HG03521 (cell line): ENCODE results near the gene PRKCE.
A peak's percentile ranks its signal among the peaks of the same experiment; 100 is the strongest.

Source experiments
- ATAC-seq: cut with Tn5 transposase; IDR thresholded peaks from one replicate; pipeline ENCODE4 v1.9.1; 2021; ENCODE audit warnings: mild to moderate bottlenecking, moderate library complexity; ENCODE audit not compliant: unreplicated experiment

The PRKCE gene

GRCh38 chr2:45722477-45722876, 71.0 kb downstream of the PRKCE start:
- ATAC-seq = no peak

GRCh38 chr2:45723857-45724256, 72.4 kb downstream of the PRKCE start:
- no peak for ATAC-seq

GRCh38 chr2:45724335-45724734, 72.9 kb downstream of the PRKCE start:
- ATAC-seq = no peak

GRCh38 chr2:45725731-45726130, 74.3 kb downstream of the PRKCE start:
- ATAC-seq = no peak

GRCh38 chr2:45726188-45726587, 74.7 kb downstream of the PRKCE start:
- no peak for ATAC-seq

- peak; percentile 72 for ATAC-seq
Measured at GRCh38 chr2:45728458-45728942, 77.0 kb downstream of the PRKCE start.

GRCh38 chr2:45729753-45730512, 78.5 kb downstream of the PRKCE start:
- peak; percentile 50 for ATAC-seq

- ATAC-seq = no peak
Measured at GRCh38 chr2:45731141-45731540, 79.7 kb downstream of the PRKCE start.

GRCh38 chr2:45732436-45732835, 81.0 kb downstream of the PRKCE start:
- ATAC-seq = no peak

GRCh38 chr2:45732946-45733345, 81.5 kb downstream of the PRKCE start:
- no peak for ATAC-seq

- ATAC-seq = no peak
Measured at GRCh38 chr2:45734336-45734735, 82.9 kb downstream of the PRKCE start.

- ATAC-seq = no peak
Measured at GRCh38 chr2:45734952-45735351, 83.5 kb downstream of the PRKCE start.

GRCh38 chr2:45736757-45737704, 85.6 kb downstream of the PRKCE start:
- no peak for ATAC-seq

GRCh38 chr2:45739796-45740485, 88.5 kb downstream of the PRKCE start:
- ATAC-seq = no peak

- ATAC-seq = no peak
Measured at GRCh38 chr2:45741161-45741850, 89.8 kb downstream of the PRKCE start.

GRCh38 chr2:45743531-45744396, 92.3 kb downstream of the PRKCE start:
- ATAC-seq = no peak

- ATAC-seq = no peak
Measured at GRCh38 chr2:45745231-45745630, 93.8 kb downstream of the PRKCE start.

GRCh38 chr2:45746888-45747287, 95.4 kb downstream of the PRKCE start:
- ATAC-seq = no peak

- no peak for ATAC-seq
Measured at GRCh38 chr2:45747363-45747762, 95.9 kb downstream of the PRKCE start.

- ATAC-seq = no peak
Measured at GRCh38 chr2:45748239-45748638, 96.8 kb downstream of the PRKCE start.
